Endothelial cell of umbilical vein (primary cell): ENCODE results near the gene ECI1. TPM values are rescaled to one million over a fixed set of nuclear protein-coding genes. Genes with fewer than 3 reads are reported as not detected.

Experiments
- BruUV-seq: library from RNA; stranded (reverse); fragments of 400-500 nt; replicated peaks from 2 replicates; lab custom pipeline; 2021; lab: Mats Ljungman, UMichigan
- CTCF ChIA-PET: fragments of 300-600, 350-600 bp; sonication (Branson Sonifier 250); formaldehyde crosslinking; loops from one replicate; lab custom pipeline; 2021; ENCODE audit warnings: antibody characterized with exemption, inconsistent platforms; lab: Charles Lee
- POLR2A ChIA-PET: fragments of 300-600, 350-600 bp; sonication (Branson Sonifier 250); formaldehyde crosslinking; loops from one replicate; lab custom pipeline; 2021; ENCODE audit warnings: antibody characterized with exemption, inconsistent platforms; lab: Charles Lee
- DNase-seq: peaks from one replicate; pipeline ENCODE4 v3.0.0-alpha.2; 2011; ENCODE audit warnings: low read depth, low spot score
- FAIRE-seq: peaks from 2 replicates; lab custom pipeline; 2011; peaks lifted over from hg19 to GRCh38; lab: Jason Lieb, UNC
- H2AFZ ChIP-seq: 2 replicates; pipeline ENCODE4 v1.6.0; 2012; ENCODE audit warnings: low read depth, low read length, control low read depth, inconsistent platforms
- H3K27ac ChIP-seq: 2 replicates; pipeline ENCODE4 v1.5.1; 2011; ENCODE audit warnings: low read depth, mild to moderate bottlenecking, control low read depth, low read length, moderate library complexity; ENCODE audit not compliant: insufficient read depth
- H3K27me3 ChIP-seq, 2 experiments: 2 replicates each; pipeline versions ENCODE4 v1.6.0 to v1.6.1; 2011; ENCODE audit warnings: low read length in 2 of 2, mixed read lengths in 1 of 2; ENCODE audit not compliant: control insufficient read depth in 2 of 2, insufficient read depth in 2 of 2
- H3K36me3 ChIP-seq, 2 experiments: 2 replicates in 1 of 2; 3 replicates in 1 of 2; pipeline ENCODE4 v1.5.1; 2011; ENCODE audit warnings: low read length in 2 of 2, mild to moderate bottlenecking in 1 of 2, moderate library complexity in 1 of 2; ENCODE audit not compliant: control insufficient read depth in 2 of 2, insufficient read depth in 2 of 2; ENCODE audit errors: extremely low read depth in 1 of 2
- H3K4me1 ChIP-seq: 3 replicates; pipeline ENCODE4 v1.5.1; 2011; ENCODE audit warnings: mild to moderate bottlenecking, low read length; ENCODE audit not compliant: control insufficient read depth, insufficient read depth; ENCODE audit errors: extremely low read depth
- H3K4me2 ChIP-seq: 2 replicates; pipeline ENCODE4 v1.6.1; 2011; ENCODE audit warnings: low read length, control low read depth, mixed read lengths; ENCODE audit not compliant: insufficient read depth
- H3K4me3 ChIP-seq, 3 experiments: fragments of 200-600 bp in 1 of 3; sonication (generic), shearing (Covaris generic) in 1 of 3; replicated peaks in 1 of 3; 2 replicates each; pipeline ENCODE4 v1.5.1; 2011 to 2016; ENCODE audit warnings: control low read depth in 3 of 3, low read length in 3 of 3, mild to moderate bottlenecking in 2 of 3, inconsistent platforms in 1 of 3, low read depth in 1 of 3, moderate library complexity in 1 of 3; ENCODE audit not compliant: insufficient read depth in 1 of 3
- H3K79me2 ChIP-seq: 2 replicates; pipeline ENCODE4 v1.6.0; 2012; ENCODE audit warnings: low read length, inconsistent platforms; ENCODE audit not compliant: control insufficient read depth, insufficient read depth
- H3K9ac ChIP-seq: replicated peaks from 2 replicates; pipeline ENCODE3; 2011; ENCODE audit warnings: low read length, control low read depth; ENCODE audit not compliant: insufficient read depth; ENCODE audit errors: extremely low read depth
- H3K9me1 ChIP-seq: replicated peaks from 3 replicates; pipeline ENCODE4 v1.6.0; 2011; ENCODE audit warnings: mild to moderate bottlenecking, low read length; ENCODE audit not compliant: control insufficient read depth, insufficient read depth; ENCODE audit errors: extremely low read depth
- H3K9me3 ChIP-seq: replicated peaks from 2 replicates; pipeline ENCODE4 v1.5.1; 2012; ENCODE audit warnings: low read length, inconsistent platforms; ENCODE audit not compliant: control insufficient read depth, insufficient read depth
- H4K20me1 ChIP-seq: replicated peaks from 2 replicates; pipeline ENCODE3; 2011; ENCODE audit warnings: mild to moderate bottlenecking, low read length; ENCODE audit not compliant: control insufficient read depth, insufficient read depth; ENCODE audit errors: extremely low read depth
- EZH2 ChIP-seq: IDR thresholded peaks from 2 replicates; pipeline ENCODE4 v1.6.1; 2012; ENCODE audit warnings: borderline replicate concordance, low read depth, mild to moderate bottlenecking, moderate library complexity, low read length, inconsistent platforms; ENCODE audit not compliant: severe bottlenecking
- JUN ChIP-seq: IDR thresholded peaks from 2 replicates; pipeline ENCODE4 v1.6.1; 2011; ENCODE audit warnings: borderline replicate concordance, low read depth; ENCODE audit not compliant: insufficient read length, insufficient read depth
- MYC ChIP-seq: IDR thresholded peaks from one replicate; pipeline ENCODE4 v1.6.1; 2011; ENCODE audit warnings: mild to moderate bottlenecking, low read depth, low read length
- POLR2A ChIP-seq: IDR thresholded peaks from 2 replicates; pipeline ENCODE4 v1.6.1; 2012; ENCODE audit warnings: low read depth, mild to moderate bottlenecking, control low read depth, low read length
- dilution Hi-C: fragments of 300-500 bp; cut with MboI; formaldehyde crosslinking; loops from one replicate; pipeline ENCODE4 v1.15.0; 2019; ENCODE audit warnings: low sequenced_read_pairs; ENCODE audit not compliant: extremely low pct_ligation_motif_present
- intact Hi-C: fragments of 100-400 bp; cut with micrococcal nuclease; formaldehyde crosslinking; loops from one replicate; pipeline ENCODE4 v1.10.0; 2022
- polyA plus RNA-seq, 4 experiments: library from polyadenylated mRNA; depleted of rRNA in 3 of 4; stranded (reverse) in 3 of 4; unstranded in 1 of 4; fragments of >200 nt; gene quantifications; 2 replicates each; pipeline versions ENCODE4 v1.2.1 to v1.2.3, GENCODE V29; 2011 to 2012; ENCODE audit warnings: missing spikeins in 1 of 4
- total RNA-seq: library from RNA; stranded (reverse); gene quantifications from 2 replicates; pipeline ENCODE4 v1.2.3, GENCODE V29; 2021

The ECI1 gene
- total and polyA plus RNA-seq, 2 donors (not counting 3 experiments of a cell fraction or from before 2014, with no cell fraction given), result 43.6 to 48.3 TPM

- Histone ChIP-seq H3K4me2 (peak within 1 kb of the TSS; percentile 86), H3K4me1 (peaks cover 15% of the 10 kb centered on the region), H3K36me3 (peaks cover 0 to 3% of the 10 kb centered on the region in 2 experiments), H3K9me1 (no peaks in the 10 kb centered on the region), H3K9me3 (no peaks in the 10 kb centered on the region), H3K4me3 (peak within 1 kb of the TSS; percentile 74 to 89 (median 75)), H2AFZ (peak within 1 kb of the TSS; percentile 63), H4K20me1 (no peaks in the 10 kb centered on the region), H3K27me3 (no peaks in the 10 kb centered on the region), H3K9ac (peak within 1 kb of the TSS; percentile 87), H3K79me2 (peaks cover 25% of the 10 kb centered on the region), H3K27ac (peak within 1 kb of the TSS; percentile 83)
- no peak for DNase-seq
- TF ChIP-seq MYC (no peak), EZH2 (peak; percentile 97)
- intact Hi-C loops, result loop anchor here (2.0 kb wide), 1 partner anchor 60 kb away; the partner anchor contains the start of gene TRAF7
- FAIRE-seq, result no peak
- POLR2A ChIA-PET, result interaction anchor here (2.2 kb wide), 1 partner anchor 60 kb away, joined by 15 read pairs; the partner anchor contains the start of gene TRAF7
- dilution Hi-C loops, result no loop called here
- no TSS peak for BruUV-seq
- CTCF ChIA-PET, result interaction anchor here (1.0 to 1.3 kb wide), 4 partner anchors 10 to 74 kb away, joined by 3 to 7 read pairs (median 4); partner anchors contain the start of genes ECI1 and MLST8
Measured at GRCh38 chr16:2214719-2214968, 36.7 kb downstream of the ECI1 start, which contains the start of gene PGP. Gene PGP (minus strand): TSS chr16:2214840. CDS start chr16:2214777, 63 bp downstream.

DNA sequence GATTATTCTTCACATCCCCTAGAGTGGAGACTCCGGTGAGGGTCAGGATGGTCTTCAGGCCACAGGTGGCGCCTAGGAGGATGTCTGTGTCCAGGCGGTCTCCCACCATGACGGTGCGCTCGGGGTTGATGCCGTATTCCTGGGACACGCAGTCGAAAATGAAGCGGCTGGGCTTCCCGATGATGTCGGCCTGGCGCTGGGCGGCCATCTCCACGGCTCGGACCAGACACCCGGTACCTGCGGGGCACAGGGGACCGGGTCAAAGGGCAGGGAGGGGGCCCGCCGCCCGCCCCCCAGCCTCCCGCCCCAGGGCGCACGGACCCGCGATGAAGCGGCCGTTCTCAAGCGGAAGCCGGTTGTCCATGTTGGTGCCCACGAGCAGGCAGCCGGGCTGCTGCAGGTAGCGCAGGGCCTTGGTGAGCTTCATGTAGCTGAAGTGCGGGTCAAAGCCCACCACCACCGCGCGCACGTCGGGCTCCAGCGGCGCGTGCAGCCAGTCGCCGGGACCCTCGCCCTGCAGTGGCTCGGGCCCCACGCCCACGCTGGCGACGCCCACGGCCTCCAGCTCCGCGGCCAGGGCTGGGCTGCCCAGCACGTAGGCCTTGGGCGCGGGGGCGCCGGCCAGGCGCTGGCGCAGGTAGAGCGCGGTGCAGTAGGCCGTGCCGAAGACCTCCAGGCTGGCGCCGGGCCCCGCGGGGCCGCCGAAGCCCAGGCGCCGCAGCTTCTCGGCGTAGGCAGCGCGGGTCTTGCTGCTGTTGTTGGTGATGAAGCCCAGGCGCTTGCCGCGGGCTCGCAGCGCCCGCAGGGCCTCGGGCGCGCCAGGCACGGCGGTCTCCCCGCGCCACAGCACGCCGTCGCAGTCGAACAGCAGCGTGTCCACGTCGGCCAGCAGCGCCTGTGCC lies 37.3 kb downstream of the ECI1 start:
- BruUV-seq, result TSS peak; percentile 56
- Histone ChIP-seq H3K9ac (peak overlapping the region; percentile 74), H3K9me3 (no peaks in the 10 kb centered on the region), H3K4me2 (peak overlapping the region; percentile 86), H3K36me3 (peaks cover 0 to 8% of the 10 kb centered on the region in 2 experiments), H2AFZ (peak overlapping the region; percentile 62), H3K79me2 (peaks cover 25% of the 10 kb centered on the region), H3K27me3 (no peaks in the 10 kb centered on the region), H3K9me1 (no peaks in the 10 kb centered on the region), H4K20me1 (no peaks in the 10 kb centered on the region), H3K27ac (peak overlapping the region; percentile 50), H3K4me3 (peak overlapping the region; percentile 74 to 75 (median 74)), H3K4me1 (peaks cover 15% of the 10 kb centered on the region)
- TF ChIP-seq POLR2A (peak; percentile 11), JUN (no peak)
- ChIA-PET POLR2A (interaction anchor here (2.2 kb wide), 1 partner anchor 59 kb away, joined by 15 read pairs; the partner anchor contains the start of gene TRAF7), CTCF (interaction anchor here (1.0 to 1.3 kb wide), 4 partner anchors 9 to 74 kb away, joined by 3 to 7 read pairs (median 4); partner anchors contain the start of genes ECI1 and MLST8)
- FAIRE-seq (no peak), DNase-seq (peak; percentile 34)
- dilution Hi-C loops (no loop called here), intact Hi-C loops (loop anchor here (2.0 kb wide), 1 partner anchor 59 kb away; the partner anchor contains the start of gene TRAF7)
